Lung (tissue), 12 donors: ENCODE results near the gene IGHMBP2. TPM values are rescaled to one million over a fixed set of nuclear protein-coding genes. Genes with fewer than 3 reads are reported as not detected.

Source experiments
- ATAC-seq: fragments of 200-7000 bp; cut with Tn5 transposase; one replicate; pipeline ENCODE4 v1.9.1; 2020; ENCODE audit warnings: moderate number of reproducible peaks; ENCODE audit not compliant: insufficient read depth, low FRiP score
- DNase-seq, 3 donors: peaks; one replicate each; pipeline ENCODE4 v3.0.0-alpha.2; 2013 to 2017
- H3K27ac ChIP-seq, 2 donors: one replicate each; pipeline ENCODE4 v1.5.1; 2013; ENCODE audit warnings: mild to moderate bottlenecking in 2 of 2, moderate library complexity in 2 of 2, control low read depth in 1 of 2, inconsistent platforms in 1 of 2, low read depth in 1 of 2, low read length in 1 of 2
- H3K27me3 ChIP-seq, 3 donors: one replicate each; pipeline ENCODE4 v1.5.1; 2013; ENCODE audit warnings: low read length in 2 of 3; ENCODE audit not compliant: control insufficient read depth in 3 of 3, insufficient read depth in 3 of 3
- H3K36me3 ChIP-seq, 4 donors: one replicate each; pipeline ENCODE4 v1.5.1; 2013; ENCODE audit warnings: low read length in 4 of 4, mild to moderate bottlenecking in 1 of 4, moderate library complexity in 1 of 4; ENCODE audit not compliant: control insufficient read depth in 4 of 4, insufficient read depth in 4 of 4
- H3K4me1 ChIP-seq, 5 donors: one replicate each; pipeline ENCODE4 v1.5.1; 2013; ENCODE audit warnings: low read length in 5 of 5, mild to moderate bottlenecking in 2 of 5, moderate library complexity in 1 of 5; ENCODE audit not compliant: control insufficient read depth in 5 of 5, insufficient read depth in 5 of 5
- H3K4me3 ChIP-seq: one replicate; pipeline ENCODE4 v1.5.1; 2013; ENCODE audit warnings: mild to moderate bottlenecking, control low read depth, moderate library complexity
- H3K9ac ChIP-seq, 2 donors: one replicate each; pipeline ENCODE4 v1.5.1; 2013; ENCODE audit warnings: low read length in 2 of 2, control low read depth in 1 of 2; ENCODE audit not compliant: insufficient read depth in 1 of 2
- H3K9me3 ChIP-seq, 4 donors: one replicate each; pipeline ENCODE4 v1.5.1; 2013; ENCODE audit warnings: low read length in 3 of 4, mild to moderate bottlenecking in 1 of 4, moderate library complexity in 1 of 4; ENCODE audit not compliant: control insufficient read depth in 4 of 4, insufficient read depth in 3 of 4
- CTCF ChIP-seq: IDR thresholded peaks from 2 replicates; pipeline ENCODE4 v1.5.1; 2012; ENCODE audit warnings: mild to moderate bottlenecking; ENCODE audit errors: control extremely low read depth, extremely low read depth
- WGBS, 2 donors: extraction: QIAGEN DNeasy Blood & Tissue Kit; methylation state at CpG; one replicate each; pipeline ENCODE4 v1.1.7; 2013; 5-methylcytosine and 5-hydroxymethylcytosine counted together
- polyA plus RNA-seq, 2 donors: library from polyadenylated mRNA; stranded (reverse); fragments of 200-250 nt; gene quantifications; one replicate each; pipeline ENCODE4 v1.2.1, GENCODE V29; 2013
- total RNA-seq, 2 donors: library from RNA; depleted of rRNA in 1 of 2; stranded (reverse); fragments of >200 nt in 1 of 2; gene quantifications; one replicate each; pipeline ENCODE4 v1.2.1, GENCODE V29; 2014 to 2021
- donor health status: control.
- donor health status: control.
- donor health status: Bipolar disorder and iron deficiency.
- donor health status: healthy.
- donor health status: DM: yes; HTN: yes; CAD: no.

The IGHMBP2 gene
- total and polyA plus RNA-seq, 4 donors: 12.4 to 21.0 (median 17.6) TPM

GRCh38 chr11:68960294-68961071, 56.8 kb downstream of the IGHMBP2 start:
- Histone ChIP-seq H3K4me1 (peaks cover 0 to 2% (median 0%) of the 10 kb centered on the region in 5 donors), H3K9ac (no peak overlapping the region), H3K36me3 (no peaks in the 10 kb centered on the region), H3K9me3 (peaks cover 0 to 3% (median 0%) of the 10 kb centered on the region in 4 donors), H3K27me3 (no peaks in the 10 kb centered on the region), H3K4me3 (no peak overlapping the region), H3K27ac (no peak overlapping the region)
- WGBS, 2 donors: 91 to 92% methylated on average over 24 to 25 of the region's 25 CpGs
- no peak for TF ChIP-seq CTCF
- DNase-seq (no peak), ATAC-seq (no peak)

- 73 to 88% methylated on average over 8 of the region's 8 CpGs for WGBS, 2 donors
- DNase-seq (no peak), ATAC-seq (no peak)
These were observed 57.6 kb downstream of the IGHMBP2 start for GRCh38 chr11:68961245-68961644.

GRCh38 chr11:68962527-68963250, 59.0 kb downstream of the IGHMBP2 start:
- no peak for DNase-seq
- WGBS, 2 donors: 57 to 70% methylated on average over 15 to 16 of the region's 16 CpGs
- Histone ChIP-seq H3K27ac (no peak overlapping the region), H3K27me3 (no peaks in the 10 kb centered on the region), H3K9me3 (peaks cover 0 to 3% (median 0%) of the 10 kb centered on the region in 4 donors), H3K36me3 (no peaks in the 10 kb centered on the region), H3K4me3 (no peak overlapping the region), H3K4me1 (no peaks in the 10 kb centered on the region), H3K9ac (no peak overlapping the region)
- no peak for TF ChIP-seq CTCF
- no peak for ATAC-seq

More at GRCh38 chr11:68961245-68961644, 57.6 kb downstream of the IGHMBP2 start:
- Histone ChIP-seq H3K36me3 (no peaks in the 10 kb centered on the region), H3K27me3 (no peaks in the 10 kb centered on the region), H3K4me3 (no peak overlapping the region), H3K9me3 (peaks cover 0 to 3% (median 0%) of the 10 kb centered on the region in 4 donors), H3K27ac (no peak overlapping the region), H3K4me1 (peaks cover 0 to under 1% (median 0%) of the 10 kb centered on the region in 5 donors), H3K9ac (no peak overlapping the region)
- TF ChIP-seq CTCF: no peak
